GM18508 (cell line): ENCODE measurements around the gene PTH.

Experiments
- ATAC-seq: cut with Tn5 transposase; IDR thresholded peaks from one replicate; pipeline ENCODE4 v1.9.1; 2021; ENCODE audit warnings: moderate number of reproducible peaks; ENCODE audit not compliant: insufficient read depth, unreplicated experiment

PTH gene

DNA sequence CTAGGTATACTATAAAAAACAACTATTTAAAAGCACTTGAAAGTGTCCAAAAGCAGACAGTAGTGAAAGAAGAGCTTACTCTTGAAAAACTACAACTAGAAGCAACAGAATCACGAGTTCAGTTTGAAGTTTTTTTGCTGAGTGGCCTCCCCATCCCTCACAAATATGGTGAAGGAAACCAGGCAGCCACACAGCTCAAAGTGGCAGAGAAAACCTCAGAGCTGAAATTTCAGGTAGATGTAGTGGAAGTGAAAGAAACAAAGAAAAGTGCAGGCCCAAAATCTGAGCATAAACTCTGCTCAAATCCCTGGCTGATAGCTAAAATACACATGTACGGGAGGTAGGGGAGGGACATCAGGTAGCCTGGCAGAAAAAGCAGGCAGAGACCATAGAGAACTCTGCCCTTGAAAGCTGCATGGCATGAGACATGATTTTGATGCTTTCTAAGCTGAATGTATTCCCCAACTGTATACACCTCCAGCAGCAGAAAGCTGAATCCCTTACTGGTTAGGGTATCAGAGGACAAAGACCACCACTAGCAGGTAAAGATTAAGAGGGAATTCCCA, 44.9 kb downstream of the PTH start:
- no peak for ATAC-seq

GRCh38 chr11:13449522-13449921, 46.3 kb downstream of the PTH start:
- ATAC-seq, result no peak

DNA sequence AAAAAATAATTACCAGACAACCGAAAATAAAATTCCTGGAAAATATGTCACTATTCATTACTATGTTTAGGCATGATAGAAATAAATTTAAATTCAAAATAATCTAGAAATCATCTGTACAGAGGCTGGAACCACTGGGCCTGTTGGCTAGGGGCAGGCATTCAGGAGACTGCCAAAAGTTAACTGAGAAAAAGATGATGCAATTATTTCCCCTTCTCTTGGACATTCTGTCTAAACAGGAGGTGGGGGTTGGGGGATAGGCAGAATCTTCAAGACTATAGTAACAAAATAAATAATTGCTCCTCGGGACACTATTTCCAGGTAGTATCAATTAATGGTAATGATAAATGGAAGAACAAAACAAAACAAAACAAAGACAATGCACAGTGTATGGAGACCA, 46.9 kb downstream of the PTH start:
- ATAC-seq, result no peak

DNA sequence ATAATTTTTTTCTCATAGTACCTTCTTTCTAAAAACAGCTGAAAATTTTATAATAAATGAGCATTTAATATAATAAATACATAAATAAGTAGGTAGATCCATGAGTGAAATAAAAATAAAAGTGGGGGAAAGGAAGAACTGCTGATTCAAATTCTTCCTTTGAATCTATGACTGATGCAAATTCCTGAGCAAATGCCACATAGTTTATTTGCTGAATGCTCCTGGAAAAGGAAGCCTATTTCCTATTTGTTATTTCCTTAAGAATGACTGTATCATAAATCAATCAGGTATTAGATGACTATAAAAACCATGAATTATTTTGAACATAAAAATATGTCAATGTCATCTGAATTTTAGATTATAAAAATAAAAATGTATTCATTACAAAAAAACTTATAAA, 49.4 kb downstream of the PTH start:
- ATAC-seq, result no peak

DNA sequence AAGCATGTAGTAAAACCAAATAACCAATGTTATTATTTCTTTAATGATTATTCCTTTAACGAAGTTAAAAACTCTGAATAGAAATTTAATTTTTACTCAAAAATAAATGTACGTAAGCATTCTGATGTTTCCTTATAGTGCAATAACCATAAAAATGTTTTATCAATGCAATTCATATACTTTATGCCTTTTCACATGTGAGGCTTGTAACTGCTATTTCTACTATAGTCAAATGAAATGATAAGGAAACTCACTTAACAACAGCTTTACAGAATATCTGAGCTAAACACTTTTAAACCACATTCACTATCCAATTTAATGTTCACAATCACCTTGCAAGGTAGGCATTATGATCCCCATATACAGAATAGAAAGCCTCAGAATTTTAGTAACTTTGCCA, 50.2 kb downstream of the PTH start:
- no peak for ATAC-seq
